GM12878 (cell line): ENCODE results near the gene EPHA10. TPM values are rescaled to one million over a fixed set of nuclear protein-coding genes. Genes with fewer than 3 reads are reported as not detected.

Source experiments
- CREM ChIP-seq: IDR thresholded peaks from 2 replicates; pipeline ENCODE4 v1.6.1; 2014; ENCODE audit warnings: antibody characterized with exemption, low read depth
- DPF2 ChIP-seq: fragments of 450-650 bp; IDR thresholded peaks from 2 replicates; pipeline ENCODE4 v1.6.1; 2017; ENCODE audit warnings: mild to moderate bottlenecking
- ESRRA ChIP-seq: IDR thresholded peaks from 2 replicates; pipeline ENCODE4 v1.6.1; 2012; ENCODE audit warnings: mild to moderate bottlenecking, low read length, improper control_type of control experiment
- HDAC6 ChIP-seq: fragments of 200-600 bp; sonication (generic); IDR thresholded peaks from one replicate; pipeline ENCODE4 v1.8.0; 2017; ENCODE audit warnings: antibody characterized with exemption; ENCODE audit not compliant: unreplicated experiment
- IKZF1 ChIP-seq: fragments of 450-650 bp; conservative IDR thresholded peaks from 2 replicates; pipeline ENCODE4 v1.6.1; 2017; ENCODE audit warnings: antibody characterized with exemption, mild to moderate bottlenecking
- KLF5 ChIP-seq: fragments of 450-650 bp; IDR thresholded peaks from 2 replicates; pipeline ENCODE4 v1.6.1; 2014; ENCODE audit warnings: mild to moderate bottlenecking; ENCODE audit not compliant: partially characterized antibody
- MYC ChIP-seq: IDR thresholded peaks from 2 replicates; pipeline ENCODE4 v1.6.1; 2011; ENCODE audit warnings: mild to moderate bottlenecking, low read length, moderate library complexity, inconsistent platforms; ENCODE audit not compliant: insufficient read depth, insufficient replicate concordance, insufficient read length, severe bottlenecking
- RB1 ChIP-seq: fragments of 450-650 bp; formaldehyde crosslinking; IDR thresholded peaks from 2 replicates; pipeline ENCODE4 v1.6.1; 2017; ENCODE audit warnings: mild to moderate bottlenecking, borderline replicate concordance
- RCOR1 ChIP-seq: conservative IDR thresholded peaks from 2 replicates; pipeline ENCODE4 v1.6.1; 2012; ENCODE audit warnings: low read depth, low read length, improper control_type of control experiment
- RUNX3 ChIP-seq: IDR thresholded peaks from 2 replicates; pipeline ENCODE4 v1.6.1; 2012; ENCODE audit warnings: low read length, inconsistent platforms
- SMARCA5 ChIP-seq: fragments of 450-650 bp; IDR thresholded peaks from 2 replicates; pipeline ENCODE4 v1.6.1; 2017; ENCODE audit warnings: mild to moderate bottlenecking
- STAT1 ChIP-seq: fragments of 450-650 bp; conservative IDR thresholded peaks from 2 replicates; pipeline ENCODE4 v1.6.1; 2014; ENCODE audit warnings: antibody characterized with exemption, mild to moderate bottlenecking
- SUZ12 ChIP-seq: fragments of 200-600 bp; sonication (generic); IDR thresholded peaks from one replicate; pipeline ENCODE4 v1.6.1; 2018; ENCODE audit warnings: antibody characterized with exemption, mild to moderate bottlenecking; ENCODE audit not compliant: unreplicated experiment
- TCF3 ChIP-seq: IDR thresholded peaks from 2 replicates; pipeline ENCODE4 v1.6.1; 2012; ENCODE audit warnings: low read depth, mild to moderate bottlenecking, low read length, borderline replicate concordance; ENCODE audit not compliant: insufficient read depth
- WRNIP1 ChIP-seq: IDR thresholded peaks from 2 replicates; pipeline ENCODE4 v1.6.1; 2011; ENCODE audit warnings: low read depth, low read length, improper control_type of control experiment, borderline replicate concordance
- YY1 ChIP-seq: IDR thresholded peaks from 2 replicates; pipeline ENCODE4 v1.6.1; 2011; ENCODE audit warnings: low read depth, mild to moderate bottlenecking, low read length
- ZNF217 ChIP-seq: fragments of 450-650 bp; IDR thresholded peaks from 2 replicates; pipeline ENCODE4 v1.6.1; 2017; ENCODE audit warnings: antibody characterized with exemption, mild to moderate bottlenecking
- polyA plus RNA-seq, 11 experiments: library from polyadenylated mRNA; depleted of rRNA in 4 of 11; unstranded in 6 of 11; stranded (reverse) in 5 of 11; fragments of >200 nt; fragmentation: Nextera tagmentation in 4 of 11; fragmentation: Illumina TruSeq in 1 of 11; extraction: Ambion mirVana in 4 of 11; extraction: Trizol in 1 of 11; gene quantifications; 1 replicate in 1 of 11; 2 replicates in 10 of 11; pipeline versions ENCODE4 v1.2.1 to v1.2.3, GENCODE V29; 2011 to 2016; ENCODE audit warnings: inconsistent platforms in 2 of 11, missing spikeins in 2 of 11, low read depth in 1 of 11
- total RNA-seq, 4 experiments: library from RNA; depleted of rRNA in 3 of 4; stranded (reverse); fragments of >200 nt in 3 of 4; fragmentation: Illumina TruSeq in 1 of 4; extraction: Trizol in 1 of 4; gene quantifications; 2 replicates each; pipeline versions ENCODE4 v1.2.1 to v1.2.3, GENCODE V29; 2013 to 2021
- TF ChIP-seq, protein P1 (sequence below): fragments of 450-650 bp; IDR thresholded peaks from 2 replicates; pipeline ENCODE4 v1.6.1; 2017; ENCODE audit warnings: antibody characterized with exemption, mild to moderate bottlenecking, moderate library complexity
- TF ChIP-seq, protein P2 (sequence below): IDR thresholded peaks from 2 replicates; pipeline ENCODE4 v1.6.1; 2011; ENCODE audit warnings: borderline replicate concordance, low read depth, mild to moderate bottlenecking, moderate library complexity, mixed read lengths, low read length; ENCODE audit not compliant: insufficient read depth; ENCODE audit errors: extremely low read length
- TF ChIP-seq, protein P3 (sequence below): fragments of 450-650 bp; IDR thresholded peaks from 2 replicates; pipeline ENCODE4 v1.6.1; 2017; ENCODE audit warnings: mild to moderate bottlenecking, moderate library complexity
- TF ChIP-seq, protein P4 (sequence below): fragments of 450-650 bp; conservative IDR thresholded peaks from 2 replicates; pipeline ENCODE4 v1.6.1; 2017; ENCODE audit warnings: mild to moderate bottlenecking, moderate library complexity

The EPHA10 gene
- total and polyA plus RNA-seq, 10 of the 15 experiments (the other 5 are each of a cell fraction or from before 2014, with no cell fraction given), result 0.05 to 0.06 TPM; not detected in 8

DNA sequence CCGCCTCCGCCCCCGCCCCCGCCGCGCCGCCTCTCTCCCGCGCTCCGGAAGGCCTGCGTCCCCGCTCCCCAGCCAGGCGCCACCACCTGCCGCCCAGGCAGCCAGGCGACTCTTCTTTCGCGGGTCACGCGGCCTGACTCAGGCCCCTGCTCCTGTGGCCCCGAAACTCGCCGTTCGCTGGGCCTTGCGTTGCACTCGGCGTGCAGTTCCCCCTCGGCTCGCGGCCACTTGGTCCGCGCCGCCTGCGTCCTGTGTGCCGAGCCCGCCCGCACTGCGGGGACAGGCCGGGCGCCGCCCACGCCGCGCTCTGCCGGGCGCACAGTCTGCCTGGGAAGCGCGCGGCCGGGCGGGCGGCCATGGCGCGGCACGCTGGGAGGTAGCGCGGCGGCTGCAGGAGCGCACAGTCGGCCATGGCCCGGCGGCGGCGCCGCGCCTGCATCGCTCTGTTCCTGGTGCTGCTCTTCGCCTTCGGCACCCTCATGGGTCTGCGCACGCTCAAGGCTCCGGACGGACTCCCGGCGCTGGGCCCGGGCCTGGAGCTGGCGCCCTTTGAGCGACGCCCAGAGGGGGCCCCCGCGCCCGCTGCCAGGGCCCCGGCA is 29.0 kb upstream of the EPHA10 start, which contains the start of gene MANEAL (continued):
- TF ChIP-seq, protein P1, sequence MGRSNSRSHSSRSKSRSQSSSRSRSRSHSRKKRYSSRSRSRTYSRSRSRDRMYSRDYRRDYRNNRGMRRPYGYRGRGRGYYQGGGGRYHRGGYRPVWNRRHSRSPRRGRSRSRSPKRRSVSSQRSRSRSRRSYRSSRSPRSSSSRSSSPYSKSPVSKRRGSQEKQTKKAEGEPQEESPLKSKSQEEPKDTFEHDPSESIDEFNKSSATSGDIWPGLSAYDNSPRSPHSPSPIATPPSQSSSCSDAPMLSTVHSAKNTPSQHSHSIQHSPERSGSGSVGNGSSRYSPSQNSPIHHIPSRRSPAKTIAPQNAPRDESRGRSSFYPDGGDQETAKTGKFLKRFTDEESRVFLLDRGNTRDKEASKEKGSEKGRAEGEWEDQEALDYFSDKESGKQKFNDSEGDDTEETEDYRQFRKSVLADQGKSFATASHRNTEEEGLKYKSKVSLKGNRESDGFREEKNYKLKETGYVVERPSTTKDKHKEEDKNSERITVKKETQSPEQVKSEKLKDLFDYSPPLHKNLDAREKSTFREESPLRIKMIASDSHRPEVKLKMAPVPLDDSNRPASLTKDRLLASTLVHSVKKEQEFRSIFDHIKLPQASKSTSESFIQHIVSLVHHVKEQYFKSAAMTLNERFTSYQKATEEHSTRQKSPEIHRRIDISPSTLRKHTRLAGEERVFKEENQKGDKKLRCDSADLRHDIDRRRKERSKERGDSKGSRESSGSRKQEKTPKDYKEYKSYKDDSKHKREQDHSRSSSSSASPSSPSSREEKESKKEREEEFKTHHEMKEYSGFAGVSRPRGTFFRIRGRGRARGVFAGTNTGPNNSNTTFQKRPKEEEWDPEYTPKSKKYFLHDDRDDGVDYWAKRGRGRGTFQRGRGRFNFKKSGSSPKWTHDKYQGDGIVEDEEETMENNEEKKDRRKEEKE, result no peak
- TF ChIP-seq, protein P2, sequence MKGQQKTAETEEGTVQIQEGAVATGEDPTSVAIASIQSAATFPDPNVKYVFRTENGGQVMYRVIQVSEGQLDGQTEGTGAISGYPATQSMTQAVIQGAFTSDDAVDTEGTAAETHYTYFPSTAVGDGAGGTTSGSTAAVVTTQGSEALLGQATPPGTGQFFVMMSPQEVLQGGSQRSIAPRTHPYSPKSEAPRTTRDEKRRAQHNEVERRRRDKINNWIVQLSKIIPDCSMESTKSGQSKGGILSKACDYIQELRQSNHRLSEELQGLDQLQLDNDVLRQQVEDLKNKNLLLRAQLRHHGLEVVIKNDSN, result peak; percentile 33
- TF ChIP-seq SMARCA5 (0 out of 2 replicates have a peak, but pooled peaks have one; percentile 67), YY1 (peak; percentile 90), RUNX3 (no peak), STAT1 (0 out of 2 replicates have a peak, but pooled peaks have one; percentile 31), CREM (no peak), TCF3 (peak; percentile 53; the same call in 1 of the 2 replicates), IKZF1 (peak; percentile 86), RCOR1 (no peak), MYC (peak; percentile 49), KLF5 (peak; percentile 75), WRNIP1 (no peak), HDAC6 (peak; percentile 91), ESRRA (no peak), ZNF217 (peak; percentile 78; the same call in 1 of the 2 replicates), RB1 (peak; percentile 87; the same call in 1 of the 2 replicates), DPF2 (peak; percentile 73), SUZ12 (no peak)
- TF ChIP-seq, protein P3, sequence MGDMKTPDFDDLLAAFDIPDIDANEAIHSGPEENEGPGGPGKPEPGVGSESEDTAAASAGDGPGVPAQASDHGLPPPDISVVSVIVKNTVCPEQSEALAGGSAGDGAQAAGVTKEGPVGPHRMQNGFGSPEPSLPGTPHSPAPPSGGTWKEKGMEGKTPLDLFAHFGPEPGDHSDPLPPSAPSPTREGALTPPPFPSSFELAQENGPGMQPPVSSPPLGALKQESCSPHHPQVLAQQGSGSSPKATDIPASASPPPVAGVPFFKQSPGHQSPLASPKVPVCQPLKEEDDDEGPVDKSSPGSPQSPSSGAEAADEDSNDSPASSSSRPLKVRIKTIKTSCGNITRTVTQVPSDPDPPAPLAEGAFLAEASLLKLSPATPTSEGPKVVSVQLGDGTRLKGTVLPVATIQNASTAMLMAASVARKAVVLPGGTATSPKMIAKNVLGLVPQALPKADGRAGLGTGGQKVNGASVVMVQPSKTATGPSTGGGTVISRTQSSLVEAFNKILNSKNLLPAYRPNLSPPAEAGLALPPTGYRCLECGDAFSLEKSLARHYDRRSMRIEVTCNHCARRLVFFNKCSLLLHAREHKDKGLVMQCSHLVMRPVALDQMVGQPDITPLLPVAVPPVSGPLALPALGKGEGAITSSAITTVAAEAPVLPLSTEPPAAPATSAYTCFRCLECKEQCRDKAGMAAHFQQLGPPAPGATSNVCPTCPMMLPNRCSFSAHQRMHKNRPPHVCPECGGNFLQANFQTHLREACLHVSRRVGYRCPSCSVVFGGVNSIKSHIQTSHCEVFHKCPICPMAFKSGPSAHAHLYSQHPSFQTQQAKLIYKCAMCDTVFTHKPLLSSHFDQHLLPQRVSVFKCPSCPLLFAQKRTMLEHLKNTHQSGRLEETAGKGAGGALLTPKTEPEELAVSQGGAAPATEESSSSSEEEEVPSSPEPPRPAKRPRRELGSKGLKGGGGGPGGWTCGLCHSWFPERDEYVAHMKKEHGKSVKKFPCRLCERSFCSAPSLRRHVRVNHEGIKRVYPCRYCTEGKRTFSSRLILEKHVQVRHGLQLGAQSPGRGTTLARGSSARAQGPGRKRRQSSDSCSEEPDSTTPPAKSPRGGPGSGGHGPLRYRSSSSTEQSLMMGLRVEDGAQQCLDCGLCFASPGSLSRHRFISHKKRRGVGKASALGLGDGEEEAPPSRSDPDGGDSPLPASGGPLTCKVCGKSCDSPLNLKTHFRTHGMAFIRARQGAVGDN, result peak; percentile 41; the same call in 1 of the 2 replicates
- TF ChIP-seq, protein P4, sequence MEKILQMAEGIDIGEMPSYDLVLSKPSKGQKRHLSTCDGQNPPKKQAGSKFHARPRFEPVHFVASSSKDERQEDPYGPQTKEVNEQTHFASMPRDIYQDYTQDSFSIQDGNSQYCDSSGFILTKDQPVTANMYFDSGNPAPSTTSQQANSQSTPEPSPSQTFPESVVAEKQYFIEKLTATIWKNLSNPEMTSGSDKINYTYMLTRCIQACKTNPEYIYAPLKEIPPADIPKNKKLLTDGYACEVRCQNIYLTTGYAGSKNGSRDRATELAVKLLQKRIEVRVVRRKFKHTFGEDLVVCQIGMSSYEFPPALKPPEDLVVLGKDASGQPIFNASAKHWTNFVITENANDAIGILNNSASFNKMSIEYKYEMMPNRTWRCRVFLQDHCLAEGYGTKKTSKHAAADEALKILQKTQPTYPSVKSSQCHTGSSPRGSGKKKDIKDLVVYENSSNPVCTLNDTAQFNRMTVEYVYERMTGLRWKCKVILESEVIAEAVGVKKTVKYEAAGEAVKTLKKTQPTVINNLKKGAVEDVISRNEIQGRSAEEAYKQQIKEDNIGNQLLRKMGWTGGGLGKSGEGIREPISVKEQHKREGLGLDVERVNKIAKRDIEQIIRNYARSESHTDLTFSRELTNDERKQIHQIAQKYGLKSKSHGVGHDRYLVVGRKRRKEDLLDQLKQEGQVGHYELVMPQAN, result peak; percentile 42; the same call in 1 of the 2 replicates
